GM10266 (cell line): ENCODE data around the gene PIBF1.

Experiments used
- DNase-seq: peaks from one replicate; pipeline ENCODE4 v3.0.0; 2012; ENCODE audit errors: extremely low spot score
- CTCF ChIP-seq: IDR thresholded peaks from 2 replicates; pipeline ENCODE4 v1.5.1; 2012; ENCODE audit warnings: mild to moderate bottlenecking, low read depth; ENCODE audit not compliant: control insufficient read depth, insufficient read depth; ENCODE audit errors: missing control alignments

The PIBF1 gene

GRCh38 chr13:73060251-73061160, 278.6 kb downstream of the PIBF1 start:
- DNase-seq: peak; percentile 35
- TF ChIP-seq CTCF: no peak

DNA sequence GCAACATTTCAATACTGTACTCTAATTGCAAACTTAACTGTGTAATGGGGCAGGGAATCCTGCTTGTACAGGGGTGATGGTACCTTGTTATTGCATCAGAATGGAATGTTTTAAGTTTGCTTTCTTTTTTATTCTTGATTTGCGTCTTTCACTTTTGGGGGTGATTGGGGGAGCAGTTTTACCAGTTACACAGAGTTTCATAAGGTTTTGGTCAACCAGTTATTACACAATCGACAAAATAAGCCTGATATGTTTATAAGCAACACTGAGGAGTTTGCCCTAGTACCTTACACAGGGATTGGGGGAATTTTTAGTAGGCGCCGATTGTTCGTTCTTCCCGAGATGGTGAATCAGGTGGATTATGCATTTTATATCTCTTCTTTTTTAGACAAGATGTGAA, 279.5 kb downstream of the PIBF1 start:
- DNase-seq: no peak
- TF ChIP-seq CTCF: no peak

DNA sequence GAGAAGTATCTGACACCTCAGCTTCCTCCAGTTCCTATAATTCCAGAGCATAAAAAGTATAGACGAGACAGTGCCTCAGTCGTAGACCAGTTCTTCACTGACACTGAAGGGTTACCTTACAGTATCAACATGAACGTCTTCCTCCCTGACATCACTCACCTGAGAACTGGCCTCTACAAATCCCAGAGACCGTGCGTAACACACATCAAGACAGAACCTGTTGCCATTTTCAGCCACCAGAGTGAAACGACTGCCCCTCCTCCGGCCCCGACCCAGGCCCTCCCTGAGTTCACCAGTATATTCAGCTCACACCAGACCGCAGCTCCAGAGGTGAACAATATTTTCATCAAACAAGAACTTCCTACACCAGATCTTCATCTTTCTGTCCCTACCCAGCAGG, 279.9 kb downstream of the PIBF1 start:
- DNase-seq: no peak
- TF ChIP-seq CTCF: no peak

DNA sequence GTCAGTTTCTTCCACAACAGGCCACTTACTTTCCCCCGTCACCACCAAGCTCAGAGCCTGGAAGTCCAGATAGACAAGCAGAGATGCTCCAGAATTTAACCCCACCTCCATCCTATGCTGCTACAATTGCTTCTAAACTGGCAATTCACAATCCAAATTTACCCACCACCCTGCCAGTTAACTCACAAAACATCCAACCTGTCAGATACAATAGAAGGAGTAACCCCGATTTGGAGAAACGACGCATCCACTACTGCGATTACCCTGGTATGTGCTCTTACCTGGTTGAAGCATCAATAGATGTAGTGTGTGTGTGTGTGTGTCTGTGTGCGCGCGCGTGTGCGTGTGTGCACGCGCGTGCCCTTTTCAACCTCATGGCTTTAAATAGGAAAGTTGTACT, 280.5 kb downstream of the PIBF1 start:
- DNase-seq: no peak
- TF ChIP-seq CTCF: no peak

DNA sequence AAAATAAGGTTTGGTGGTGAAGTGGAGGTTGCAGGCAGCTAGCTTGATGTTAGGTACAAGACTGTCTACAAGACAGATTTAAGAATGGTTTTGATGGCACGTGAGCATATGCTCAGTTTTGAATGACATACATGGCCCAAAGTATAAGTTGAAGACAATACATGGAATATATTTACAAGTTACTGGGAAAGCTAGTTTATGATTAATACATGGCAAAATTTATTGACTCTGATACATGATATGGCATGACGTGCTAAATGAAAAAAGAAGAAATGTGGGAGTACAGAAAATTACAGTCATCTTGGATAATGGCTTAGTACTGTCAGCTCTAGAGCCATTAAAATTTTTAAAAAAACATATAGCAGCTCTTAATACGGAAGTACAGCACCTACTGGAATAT, 281.2 kb downstream of the PIBF1 start:
- no peak for TF ChIP-seq CTCF
- no peak for DNase-seq

- no peak for TF ChIP-seq CTCF
- DNase-seq: no peak
Observed at GRCh38 chr13:73065036-73065435, 283.1 kb downstream of the PIBF1 start.

DNA sequence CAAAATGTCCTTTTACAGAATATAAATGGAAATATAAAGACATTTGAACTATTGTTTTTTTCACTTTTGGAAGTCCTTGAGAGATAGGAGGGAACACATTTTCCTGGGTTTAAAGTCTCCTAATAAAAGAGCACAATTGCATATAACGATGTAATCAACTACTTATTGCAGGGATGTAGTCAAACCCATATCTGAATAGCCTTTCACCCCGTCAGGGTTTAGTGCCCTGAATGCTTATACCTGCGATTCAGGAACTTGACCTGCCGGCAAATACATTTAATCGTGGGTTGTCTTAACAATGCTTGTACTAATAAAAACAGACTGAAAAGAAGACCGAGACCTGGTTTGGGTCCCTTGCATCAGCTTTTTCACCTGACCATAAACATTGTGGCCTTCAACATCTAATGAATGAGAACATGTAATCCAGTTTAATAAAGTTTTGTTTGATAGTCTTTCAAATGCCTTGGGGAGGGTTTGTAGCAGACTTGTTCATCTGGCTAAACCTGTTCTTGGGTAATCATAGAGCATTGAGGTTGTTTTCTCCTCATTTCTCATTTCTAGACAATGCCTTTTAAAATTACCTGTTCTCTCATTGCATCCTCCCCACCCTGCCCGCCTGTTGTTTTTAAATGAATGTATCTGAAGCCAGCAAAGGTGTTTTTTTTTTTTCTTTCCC, 283.9 kb downstream of the PIBF1 start:
- DNase-seq: no peak
- no peak for TF ChIP-seq CTCF
